Measurements from ENCODE around the gene F13B. TPM values are rescaled to one million over a fixed set of nuclear protein-coding genes. Genes with fewer than 3 reads are reported as not detected.
"Not testable (repeated sequence)": the region's sequence is repeated elsewhere in the genome, so short reads cannot be mapped to it uniquely, and the experiment has no call there.

The F13B gene
- total RNA-seq, 1 experiment from 2014 or later: not detected

GRCh38 chr1:197036861-197037260, 30.2 kb downstream of the F13B start:
- peaks cover 2% of the 10 kb centered on the region; the same call in 1 of the 2 replicates for H3K27me3 ChIP-seq (ENCODE audit: low read length)
- H3K9me3 ChIP-seq (ENCODE audit: low read length): no peaks in the 10 kb centered on the region
- no peak overlapping the region for H3K4me2 ChIP-seq (ENCODE audit: low read depth, low read length, poor library complexity, severe bottlenecking)
- no peaks in the 10 kb centered on the region for H4K20me1 ChIP-seq (ENCODE audit: insufficient read depth, low read depth, low read length)
- no peaks in the 10 kb centered on the region for H3K4me1 ChIP-seq (ENCODE audit: low read length)
- no peaks in the 10 kb centered on the region for H3K36me3 ChIP-seq (ENCODE audit: insufficient read depth, low read length)
- H3K9me2 ChIP-seq (replicated peaks; ENCODE audit: insufficient read depth, low read length): no peaks in the 10 kb centered on the region
- no peak overlapping the region for H3K9ac ChIP-seq (ENCODE audit: low read length)
- H3K79me2 ChIP-seq (ENCODE audit: low read length): no peaks in the 10 kb centered on the region
- no peak overlapping the region for H2AFZ ChIP-seq (ENCODE audit: low read length)
- DNase-seq: no peak
- no peak overlapping the region for H3K27ac ChIP-seq (ENCODE audit: low read length)
- no peak overlapping the region for H3K4me3 ChIP-seq (ENCODE audit: low read length)

DNA sequence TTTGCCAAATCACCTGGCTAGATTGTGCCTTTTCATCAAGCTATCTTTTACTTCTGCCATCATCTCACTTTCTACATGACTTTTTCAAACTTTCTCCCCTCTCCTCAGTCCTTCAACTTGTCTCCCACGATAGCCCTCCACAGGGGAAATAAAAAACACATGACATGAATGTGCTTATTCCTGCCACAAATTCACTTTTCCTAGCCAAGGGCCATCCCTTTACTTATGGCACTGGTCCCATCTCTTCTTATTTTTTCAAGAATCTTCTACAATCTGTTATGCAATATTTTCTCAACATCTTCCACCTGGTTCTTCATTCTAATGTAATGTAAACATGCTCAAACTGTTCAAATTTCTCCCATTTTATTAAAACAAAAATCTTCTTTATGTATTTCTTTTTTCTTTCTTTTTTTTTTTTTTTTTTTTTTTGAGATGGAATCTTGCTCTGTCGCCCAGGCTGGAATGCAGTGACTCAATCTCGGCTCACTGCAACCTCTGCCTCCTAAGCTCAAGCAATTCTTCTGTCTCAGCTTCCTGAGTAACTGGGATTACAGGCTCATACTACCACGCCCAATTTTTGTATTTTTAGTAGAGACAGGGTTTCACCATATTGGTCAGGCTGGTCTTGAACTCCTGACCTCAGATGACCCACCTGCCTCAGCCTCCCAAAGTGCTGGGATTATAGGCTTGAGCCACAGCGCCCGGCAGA, 32.3 kb downstream of the F13B start:
- H3K9me2 ChIP-seq (replicated peaks; ENCODE audit: insufficient read depth, low read length); DNase-seq; H3K27ac ChIP-seq (ENCODE audit: low read length); H3K27me3 ChIP-seq (ENCODE audit: low read length); H4K20me1 ChIP-seq (ENCODE audit: insufficient read depth, low read depth, low read length); H3K9ac ChIP-seq (ENCODE audit: low read length); H3K36me3 ChIP-seq (ENCODE audit: insufficient read depth, low read length); H3K79me2 ChIP-seq (ENCODE audit: low read length); H3K4me3 ChIP-seq (ENCODE audit: low read length); H3K4me2 ChIP-seq (ENCODE audit: low read depth, low read length, poor library complexity, severe bottlenecking); H2AFZ ChIP-seq (ENCODE audit: low read length); H3K9me3 ChIP-seq (ENCODE audit: low read length); H3K4me1 ChIP-seq (ENCODE audit: low read length): not testable (repeated sequence)

GRCh38 chr1:197029749-197030148, 37.3 kb downstream of the F13B start:
- DNase-seq: no peak
- H3K36me3 ChIP-seq (ENCODE audit: insufficient read depth, low read length): no peaks in the 10 kb centered on the region

GRCh38 chr1:197027359-197027758, 39.7 kb downstream of the F13B start:
- Histone ChIP-seq H3K27me3 (ENCODE audit: low read length) (no peaks in the 10 kb centered on the region), H3K36me3 (ENCODE audit: insufficient read depth, low read length) (no peaks in the 10 kb centered on the region), H2AFZ (ENCODE audit: low read length) (no peak overlapping the region), H4K20me1 (ENCODE audit: insufficient read depth, low read depth, low read length) (no peaks in the 10 kb centered on the region), H3K4me1 (ENCODE audit: low read length) (no peaks in the 10 kb centered on the region), H3K4me2 (ENCODE audit: low read depth, low read length, poor library complexity, severe bottlenecking) (no peak overlapping the region), H3K4me3 (ENCODE audit: low read length) (no peak overlapping the region), H3K27ac (ENCODE audit: low read length) (no peak overlapping the region), H3K9me3 (ENCODE audit: low read length) (no peaks in the 10 kb centered on the region), H3K9ac (ENCODE audit: low read length) (no peak overlapping the region), H3K79me2 (ENCODE audit: low read length) (no peaks in the 10 kb centered on the region), H3K9me2 (replicated peaks; ENCODE audit: insufficient read depth, low read length) (no peaks in the 10 kb centered on the region)
- DNase-seq: no peak

More at GRCh38 chr1:197029749-197030148, 37.3 kb downstream of the F13B start:
- no peaks in the 10 kb centered on the region for H3K4me1 ChIP-seq (ENCODE audit: low read length)
- peaks cover 2% of the 10 kb centered on the region; the same call in 1 of the 2 replicates for H3K27me3 ChIP-seq (ENCODE audit: low read length)
- H2AFZ ChIP-seq (ENCODE audit: low read length): no peak overlapping the region
- no peaks in the 10 kb centered on the region for H3K9me2 ChIP-seq (replicated peaks; ENCODE audit: insufficient read depth, low read length)
- H3K9me3 ChIP-seq (ENCODE audit: low read length): no peaks in the 10 kb centered on the region
- no peak overlapping the region for H3K9ac ChIP-seq (ENCODE audit: low read length)
- H4K20me1 ChIP-seq (ENCODE audit: insufficient read depth, low read depth, low read length): no peaks in the 10 kb centered on the region
- H3K79me2 ChIP-seq (ENCODE audit: low read length): no peaks in the 10 kb centered on the region
- H3K27ac ChIP-seq (ENCODE audit: low read length): no peak overlapping the region
- H3K4me3 ChIP-seq (ENCODE audit: low read length): no peak overlapping the region
- H3K4me2 ChIP-seq (ENCODE audit: low read depth, low read length, poor library complexity, severe bottlenecking): no peak overlapping the region

GRCh38 chr1:197024460-197024859, 42.6 kb downstream of the F13B start:
- Histone ChIP-seq H3K27ac (ENCODE audit: low read length) (no peak overlapping the region), H2AFZ (ENCODE audit: low read length) (no peak overlapping the region), H4K20me1 (ENCODE audit: insufficient read depth, low read depth, low read length) (no peaks in the 10 kb centered on the region), H3K36me3 (ENCODE audit: insufficient read depth, low read length) (no peaks in the 10 kb centered on the region), H3K4me1 (ENCODE audit: low read length) (no peaks in the 10 kb centered on the region), H3K27me3 (ENCODE audit: low read length) (no peaks in the 10 kb centered on the region), H3K9me2 (replicated peaks; ENCODE audit: insufficient read depth, low read length) (no peaks in the 10 kb centered on the region), H3K9ac (ENCODE audit: low read length) (no peak overlapping the region), H3K4me3 (ENCODE audit: low read length) (no peak overlapping the region), H3K79me2 (ENCODE audit: low read length) (no peaks in the 10 kb centered on the region), H3K9me3 (ENCODE audit: low read length) (no peaks in the 10 kb centered on the region), H3K4me2 (ENCODE audit: low read depth, low read length, poor library complexity, severe bottlenecking) (no peak overlapping the region)
- DNase-seq: no peak

DNA sequence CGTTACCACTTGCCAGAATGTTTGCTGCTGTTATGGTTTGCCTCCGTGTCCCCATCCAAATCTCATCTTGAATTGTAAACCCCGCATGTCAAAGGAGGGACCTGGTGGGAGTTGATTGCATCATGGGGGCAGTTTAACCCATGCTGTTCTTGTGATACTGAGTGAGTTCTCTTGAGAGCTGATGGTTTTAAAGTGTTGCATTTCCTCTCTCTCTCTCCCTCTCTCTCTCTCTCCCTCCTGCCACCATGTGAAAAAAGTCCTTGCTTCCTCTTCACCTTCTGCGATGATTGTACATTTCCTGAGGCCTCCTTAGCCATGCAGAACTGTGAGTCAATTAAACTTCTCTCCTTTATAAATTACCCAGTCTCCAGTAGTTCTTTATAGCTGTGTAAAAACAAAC, 45.3 kb downstream of the F13B start:
- no peak for DNase-seq
- H3K4me2 ChIP-seq (ENCODE audit: low read depth, low read length, poor library complexity, severe bottlenecking): no peak overlapping the region
- H3K27me3 ChIP-seq (ENCODE audit: low read length): no peaks in the 10 kb centered on the region
- no peaks in the 10 kb centered on the region for H3K36me3 ChIP-seq (ENCODE audit: insufficient read depth, low read length)
- H3K4me3 ChIP-seq (ENCODE audit: low read length): no peak overlapping the region
- no peaks in the 10 kb centered on the region for H3K4me1 ChIP-seq (ENCODE audit: low read length)
- H3K9ac ChIP-seq (ENCODE audit: low read length): no peak overlapping the region
- H3K9me3 ChIP-seq (ENCODE audit: low read length): no peaks in the 10 kb centered on the region
- no peaks in the 10 kb centered on the region for H3K9me2 ChIP-seq (replicated peaks; ENCODE audit: insufficient read depth, low read length)
- H3K27ac ChIP-seq (ENCODE audit: low read length): no peak overlapping the region
- H4K20me1 ChIP-seq (ENCODE audit: insufficient read depth, low read depth, low read length): no peaks in the 10 kb centered on the region
- no peak overlapping the region for H2AFZ ChIP-seq (ENCODE audit: low read length)
- no peaks in the 10 kb centered on the region for H3K79me2 ChIP-seq (ENCODE audit: low read length)

DNA sequence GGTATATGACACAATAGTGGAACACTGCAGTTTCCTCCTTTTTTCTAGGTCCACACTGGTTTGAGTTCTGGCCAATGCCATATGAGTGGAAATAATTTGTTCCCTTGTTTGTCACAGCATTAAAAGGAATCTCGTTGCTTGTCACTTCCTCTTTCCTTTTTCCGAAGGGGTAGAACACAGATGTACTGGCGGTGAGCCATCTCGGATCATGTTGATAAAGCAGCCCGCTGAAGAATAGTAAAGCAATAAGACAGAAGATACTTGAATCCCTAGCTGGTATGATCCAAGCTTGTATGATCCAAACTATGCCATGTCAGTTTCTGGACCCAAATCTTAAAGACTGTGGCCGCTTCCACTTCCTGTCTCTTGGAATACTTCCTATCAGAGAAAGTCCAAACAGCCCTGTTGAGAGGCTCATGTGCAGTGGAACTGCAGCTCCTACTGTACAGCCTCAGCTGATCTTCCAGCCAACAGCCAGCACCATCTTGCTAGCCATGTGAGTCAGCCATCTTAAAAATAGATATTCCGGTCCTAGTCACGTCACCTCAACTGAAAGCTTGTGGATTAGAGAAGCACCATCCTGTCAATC, 49.4 kb downstream of the F13B start:
- Histone ChIP-seq H2AFZ (ENCODE audit: low read length) (no peak overlapping the region), H3K9me3 (ENCODE audit: low read length) (no peaks in the 10 kb centered on the region), H3K36me3 (ENCODE audit: insufficient read depth, low read length) (no peaks in the 10 kb centered on the region), H3K9ac (ENCODE audit: low read length) (no peak overlapping the region), H3K4me2 (ENCODE audit: low read depth, low read length, poor library complexity, severe bottlenecking) (no peak overlapping the region), H3K4me1 (ENCODE audit: low read length) (no peaks in the 10 kb centered on the region), H3K4me3 (ENCODE audit: low read length) (no peak overlapping the region), H3K9me2 (replicated peaks; ENCODE audit: insufficient read depth, low read length) (no peaks in the 10 kb centered on the region), H3K79me2 (ENCODE audit: low read length) (no peaks in the 10 kb centered on the region), H4K20me1 (ENCODE audit: insufficient read depth, low read depth, low read length) (no peaks in the 10 kb centered on the region), H3K27me3 (ENCODE audit: low read length) (no peaks in the 10 kb centered on the region), H3K27ac (ENCODE audit: low read length) (no peak overlapping the region)
- DNase-seq: no peak

GRCh38 chr1:197016751-197017150, 50.3 kb downstream of the F13B start:
- no peaks in the 10 kb centered on the region for H3K79me2 ChIP-seq (ENCODE audit: low read length)
- no peak overlapping the region for H3K27ac ChIP-seq (ENCODE audit: low read length)
- H4K20me1 ChIP-seq (ENCODE audit: insufficient read depth, low read depth, low read length): no peaks in the 10 kb centered on the region
- no peaks in the 10 kb centered on the region for H3K36me3 ChIP-seq (ENCODE audit: insufficient read depth, low read length)
- no peak overlapping the region for H2AFZ ChIP-seq (ENCODE audit: low read length)
- H3K27me3 ChIP-seq (ENCODE audit: low read length): peaks cover under 1% of the 10 kb centered on the region; the same call in 1 of the 2 replicates
- DNase-seq: no peak
- no peak overlapping the region for H3K4me3 ChIP-seq (ENCODE audit: low read length)
- H3K4me1 ChIP-seq (ENCODE audit: low read length): no peaks in the 10 kb centered on the region
- H3K9ac ChIP-seq (ENCODE audit: low read length): no peak overlapping the region
- H3K9me3 ChIP-seq (ENCODE audit: low read length): 0 out of 2 replicates have a peak, but pooled peaks cover under 1% of the 10 kb centered on the region
- no peak overlapping the region for H3K4me2 ChIP-seq (ENCODE audit: low read depth, low read length, poor library complexity, severe bottlenecking)
- no peaks in the 10 kb centered on the region for H3K9me2 ChIP-seq (replicated peaks; ENCODE audit: insufficient read depth, low read length)

Measured in Karpas-422 (cell line).